LNCAP (cell line): Measurements from ENCODE around the gene CHRD.

ENCODE experiments used
- CTCF ChIP-seq: fragments of 450-650 bp; IDR thresholded peaks from 2 replicates; pipeline ENCODE4 v1.5.1; 2017; ENCODE audit warnings: mild to moderate bottlenecking

Gene CHRD

GRCh38 chr3:184379358-184380184, at the start of gene CHRD:
TSS of gene CHRD (plus strand) at chr3:184380054. CDS start at chr3:184380319, 265 bp downstream.
- no peak for TF ChIP-seq CTCF

DNA sequence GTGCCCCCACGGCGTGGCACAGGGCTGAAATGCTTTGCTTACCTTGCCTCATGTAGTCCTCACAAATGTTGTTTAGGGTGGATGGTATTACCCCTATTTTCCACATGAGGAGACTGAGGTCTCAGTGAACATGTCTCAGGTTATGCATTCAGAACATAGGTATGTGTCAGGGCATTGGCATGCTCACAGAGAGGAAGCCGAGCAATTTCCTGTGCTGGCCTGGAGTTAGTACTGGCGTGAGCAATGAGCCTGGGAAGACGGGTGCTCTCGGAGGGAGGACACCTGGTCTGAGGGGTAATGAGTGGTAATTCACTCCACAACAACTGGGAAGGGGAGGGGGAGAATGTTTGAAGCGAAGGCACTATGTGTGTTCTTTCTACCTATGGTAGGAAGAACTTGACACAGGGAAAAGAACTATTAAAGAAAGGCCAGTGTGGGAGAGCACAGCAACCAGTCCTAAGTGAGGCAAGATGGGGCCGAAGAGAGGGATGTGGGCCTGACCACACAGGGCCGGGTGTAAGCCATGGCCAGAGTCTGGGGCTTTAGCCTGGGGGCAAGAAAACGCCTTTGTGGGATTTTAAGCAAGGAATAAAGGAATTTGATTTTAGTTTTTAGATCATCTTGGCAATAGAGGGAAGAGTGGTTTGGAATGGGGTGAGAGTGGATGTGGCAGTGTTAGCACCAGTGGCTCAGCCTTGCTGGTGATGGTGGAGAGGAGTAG, 47.3 kb upstream of the CHRD start:
- no peak for TF ChIP-seq CTCF

GRCh38 chr3:184333190-184333589, 46.7 kb upstream of the CHRD start:
- no peak for TF ChIP-seq CTCF

DNA sequence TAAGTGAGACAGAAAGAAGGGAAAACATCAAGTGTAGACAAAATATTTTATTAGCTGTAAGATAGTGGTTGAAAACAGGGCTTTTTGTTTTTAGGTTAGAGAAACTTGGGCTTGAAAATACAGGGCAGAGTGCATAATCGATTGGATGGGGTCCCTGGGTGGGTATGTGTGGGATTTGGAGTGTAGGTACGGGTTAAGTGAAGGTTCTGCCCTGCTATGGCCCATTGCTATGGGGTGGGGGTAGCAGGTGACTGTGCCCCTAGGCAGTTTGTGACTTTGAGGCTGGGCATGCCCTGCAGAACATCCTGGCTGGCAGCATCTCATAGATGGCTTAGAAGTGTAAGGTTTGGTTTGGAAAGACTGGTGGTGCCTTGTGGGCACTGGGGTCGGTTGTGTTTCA, 46.2 kb upstream of the CHRD start:
- no peak for TF ChIP-seq CTCF

GRCh38 chr3:184334470-184335158, 45.2 kb upstream of the CHRD start:
- TF ChIP-seq CTCF, result no peak

- no peak for TF ChIP-seq CTCF
These were observed 44.6 kb upstream of the CHRD start for GRCh38 chr3:184335291-184335660.

GRCh38 chr3:184335661-184336546, 44.0 kb upstream of the CHRD start:
- no peak for TF ChIP-seq CTCF
